Stimulated activated effector memory CD8-positive, alpha-beta T cell treated with anti-CD3 and anti-CD28 coated beads, Interleukin-12 subunit alpha, Interleukin-12 subunit beta, amount 100 ng/mL, for 72 hours (primary cell): ENCODE measurements around the gene SERPINA4.

Source experiments
- ATAC-seq: fragments of 150-1000 bp; cut with Tn5 transposase; 2 replicates; pipeline ENCODE4 v1.10.0; 2021
- DNase-seq, 2 donors: peaks; one replicate each; pipeline ENCODE4 v3.0.0; 2021 to 2022; ENCODE audit warnings: low spot score in 2 of 2
- H3K27ac Mint-ChIP-seq: one replicate; pipeline ENCODE4 v1.8.0; 2022; ENCODE audit warnings: mild to moderate bottlenecking, mixed read lengths
- H3K36me3 Mint-ChIP-seq: one replicate; pipeline ENCODE4 v1.8.0; 2022; ENCODE audit warnings: mild to moderate bottlenecking, mixed read lengths
- H3K4me1 Mint-ChIP-seq: one replicate; pipeline ENCODE4 v1.8.0; 2022; ENCODE audit warnings: mixed read lengths
- H3K4me3 Mint-ChIP-seq: one replicate; pipeline ENCODE4 v1.8.0; 2022; ENCODE audit warnings: mild to moderate bottlenecking, mixed read lengths
- H3K9me3 Mint-ChIP-seq: one replicate; pipeline ENCODE4 v1.8.0; 2022; ENCODE audit warnings: mixed read lengths

The SERPINA4 gene

DNA sequence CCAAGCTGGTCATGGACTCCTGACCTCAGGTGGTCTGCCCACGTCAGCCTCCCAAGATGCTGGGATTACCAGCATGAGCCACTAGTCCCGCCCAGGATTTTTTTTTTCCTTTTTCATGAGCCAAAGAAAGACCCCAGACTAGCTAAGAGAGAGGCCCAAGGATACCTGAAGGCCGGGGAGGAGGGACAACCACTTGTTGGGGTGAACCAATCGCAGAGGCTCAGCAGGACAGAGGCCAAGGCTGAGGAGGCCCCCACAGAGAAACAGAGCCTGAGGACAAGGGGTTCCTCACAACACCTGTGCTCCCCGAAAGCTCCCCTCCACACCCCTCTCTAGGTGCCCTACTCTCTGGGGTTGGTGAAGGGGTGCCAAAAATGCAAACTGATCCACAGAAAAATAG lies 49.9 kb downstream of the SERPINA4 start:
- no peaks in the 10 kb centered on the region for H3K36me3 Mint-ChIP-seq
- no peak overlapping the region for H3K27ac Mint-ChIP-seq
- H3K4me3 Mint-ChIP-seq, result no peak overlapping the region
- ATAC-seq (no peak), DNase-seq (no peak)
- H3K4me1 Mint-ChIP-seq, result no peaks in the 10 kb centered on the region
- peaks cover under 1% of the 10 kb centered on the region for H3K9me3 Mint-ChIP-seq

DNA sequence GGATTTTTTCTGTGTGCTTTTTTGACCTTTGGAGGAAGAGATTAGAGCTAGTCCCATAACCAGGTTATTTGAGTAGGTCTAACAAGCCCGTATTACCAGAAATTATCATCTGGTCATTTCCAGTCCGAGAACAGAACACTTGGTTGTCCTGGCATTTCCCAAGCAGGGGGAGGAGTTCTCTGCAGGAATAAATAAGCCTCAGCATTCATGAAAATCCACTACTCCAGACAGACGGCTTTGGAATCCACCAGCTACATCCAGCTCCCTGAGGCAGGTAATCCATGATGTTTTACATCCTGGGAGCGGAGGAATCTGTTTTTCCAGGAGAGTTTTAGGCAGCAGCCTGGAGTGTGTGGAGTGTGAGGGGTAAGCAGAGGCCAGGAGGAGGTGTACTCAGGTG lies 50.9 kb downstream of the SERPINA4 start, which contains the start of gene SERPINA3:
Gene SERPINA3, plus strand, starts transcription at position 218 of the 400 bp plus-strand sequence. CDS start 2,051 bp downstream, outside the sequence.
- H3K4me1 Mint-ChIP-seq, result no peaks in the 10 kb centered on the region
- H3K4me3 Mint-ChIP-seq, result no peak within 1 kb of the TSS
- H3K27ac Mint-ChIP-seq, result no peak within 1 kb of the TSS
- DNase-seq, result no peak
- peaks cover 6% of the 10 kb centered on the region for H3K9me3 Mint-ChIP-seq
- no peak for ATAC-seq
- H3K36me3 Mint-ChIP-seq, result no peaks in the 10 kb centered on the region

DNA sequence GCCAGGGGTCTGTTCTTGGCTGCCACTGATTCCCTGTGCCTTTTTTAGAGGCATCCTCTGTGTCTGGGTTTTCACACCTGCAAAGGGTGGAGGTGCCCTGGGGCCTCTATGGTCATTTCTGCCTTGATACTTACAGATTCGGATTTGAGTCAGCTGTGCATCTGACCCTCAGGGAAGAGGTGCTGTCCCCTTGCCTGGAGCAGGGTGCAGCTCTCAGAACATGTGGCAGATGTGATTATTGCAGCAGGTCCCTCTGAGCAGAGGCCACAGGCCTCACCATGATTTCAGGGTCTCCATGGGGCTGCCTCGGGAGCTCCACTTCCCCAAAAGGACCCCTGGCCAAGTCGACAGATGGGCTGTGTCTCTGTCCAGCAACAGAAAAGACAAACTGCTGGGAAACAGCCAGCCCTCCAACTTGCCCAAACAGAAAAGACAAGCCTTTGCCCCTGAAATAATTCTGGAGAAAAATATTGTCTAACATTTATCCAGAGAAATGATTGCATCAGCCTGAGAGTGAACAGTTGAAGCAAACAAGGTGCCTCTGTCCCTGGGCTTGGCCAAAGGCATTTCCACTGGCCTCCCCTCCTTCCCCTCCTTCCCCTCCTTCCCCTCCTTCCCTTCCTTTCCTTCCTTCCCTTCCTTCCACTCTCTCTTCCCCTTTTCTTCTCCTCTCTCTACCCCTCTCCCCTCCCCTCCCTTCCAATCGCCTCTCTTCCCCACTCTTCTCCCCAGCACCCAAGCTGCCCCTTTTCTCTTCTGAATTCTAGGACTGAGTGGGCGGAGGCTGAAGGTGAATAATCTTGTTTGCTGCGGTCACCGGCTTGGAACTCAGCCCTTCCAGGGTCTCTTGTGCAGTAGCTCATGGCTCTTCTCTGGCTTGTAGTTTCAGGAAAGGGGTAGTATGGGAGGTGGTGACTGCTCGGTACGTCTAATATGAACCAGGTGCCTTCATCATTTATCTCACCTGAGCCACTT lies 51.6 kb downstream of the SERPINA4 start:
- Mint-ChIP-seq H3K36me3 (no peaks in the 10 kb centered on the region), H3K4me3 (no peak overlapping the region), H3K9me3 (peaks cover 8% of the 10 kb centered on the region), H3K4me1 (no peaks in the 10 kb centered on the region), H3K27ac (no peak overlapping the region)
- DNase-seq (no peak), ATAC-seq (no peak)

DNA sequence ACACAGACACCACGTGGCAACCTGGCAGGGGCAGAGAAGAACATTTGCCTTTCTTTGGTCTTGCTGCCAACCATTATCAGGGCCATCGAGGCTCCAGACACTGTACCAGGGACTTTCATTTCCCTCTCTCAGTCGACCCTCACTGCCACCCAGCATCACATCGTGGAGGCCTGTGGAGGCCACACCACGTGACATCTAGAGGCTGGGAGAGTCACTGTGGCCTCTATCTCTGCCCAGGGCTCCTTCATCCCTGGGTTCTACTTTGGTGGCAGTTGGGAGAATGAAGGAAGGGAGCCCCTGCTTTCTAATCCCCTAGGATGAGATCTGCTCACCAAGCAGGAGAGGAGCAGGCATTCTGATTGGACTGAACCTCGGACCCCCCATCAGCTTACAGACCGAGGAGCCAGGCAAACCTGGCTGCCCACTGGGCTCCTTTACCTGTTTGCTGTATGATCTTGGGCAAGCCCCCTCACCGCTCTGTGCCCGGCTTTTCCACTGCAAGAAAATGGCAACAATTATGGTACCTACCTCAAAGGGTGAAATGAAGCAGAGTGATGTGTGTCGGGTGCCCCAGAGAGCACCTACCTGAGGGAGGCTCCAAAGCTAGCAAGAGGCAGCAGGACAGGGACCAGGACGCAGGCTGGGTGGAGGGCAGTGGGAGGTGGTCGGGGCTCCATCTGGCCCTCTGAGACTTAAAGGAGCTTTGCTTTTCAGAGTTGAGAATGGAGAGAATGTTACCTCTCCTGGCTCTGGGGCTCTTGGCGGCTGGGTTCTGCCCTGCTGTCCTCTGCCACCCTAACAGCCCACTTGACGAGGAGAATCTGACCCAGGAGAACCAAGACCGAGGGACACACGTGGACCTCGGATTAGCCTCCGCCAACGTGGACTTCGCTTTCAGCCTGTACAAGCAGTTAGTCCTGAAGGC lies 52.7 kb downstream of the SERPINA4 start:
- Mint-ChIP-seq H3K27ac (no peak overlapping the region), H3K9me3 (peaks cover 16% of the 10 kb centered on the region), H3K4me3 (no peak overlapping the region), H3K36me3 (no peaks in the 10 kb centered on the region), H3K4me1 (no peaks in the 10 kb centered on the region)
- ATAC-seq (no peak), DNase-seq (no peak)

DNA sequence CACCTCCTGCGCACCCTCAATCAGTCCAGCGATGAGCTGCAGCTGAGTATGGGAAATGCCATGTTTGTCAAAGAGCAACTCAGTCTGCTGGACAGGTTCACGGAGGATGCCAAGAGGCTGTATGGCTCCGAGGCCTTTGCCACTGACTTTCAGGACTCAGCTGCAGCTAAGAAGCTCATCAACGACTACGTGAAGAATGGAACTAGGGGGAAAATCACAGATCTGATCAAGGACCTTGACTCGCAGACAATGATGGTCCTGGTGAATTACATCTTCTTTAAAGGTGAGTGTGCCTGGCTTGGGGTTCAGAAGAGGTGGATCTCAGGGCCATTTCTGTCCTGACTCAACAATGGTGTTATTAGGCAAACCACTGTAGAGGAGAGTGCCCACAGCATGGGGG lies 53.6 kb downstream of the SERPINA4 start:
- H3K4me3 Mint-ChIP-seq, result no peak overlapping the region
- H3K9me3 Mint-ChIP-seq, result peaks cover 17% of the 10 kb centered on the region
- H3K36me3 Mint-ChIP-seq, result no peaks in the 10 kb centered on the region
- ATAC-seq (no peak), DNase-seq (no peak)
- no peaks in the 10 kb centered on the region for H3K4me1 Mint-ChIP-seq
- H3K27ac Mint-ChIP-seq, result no peak overlapping the region

DNA sequence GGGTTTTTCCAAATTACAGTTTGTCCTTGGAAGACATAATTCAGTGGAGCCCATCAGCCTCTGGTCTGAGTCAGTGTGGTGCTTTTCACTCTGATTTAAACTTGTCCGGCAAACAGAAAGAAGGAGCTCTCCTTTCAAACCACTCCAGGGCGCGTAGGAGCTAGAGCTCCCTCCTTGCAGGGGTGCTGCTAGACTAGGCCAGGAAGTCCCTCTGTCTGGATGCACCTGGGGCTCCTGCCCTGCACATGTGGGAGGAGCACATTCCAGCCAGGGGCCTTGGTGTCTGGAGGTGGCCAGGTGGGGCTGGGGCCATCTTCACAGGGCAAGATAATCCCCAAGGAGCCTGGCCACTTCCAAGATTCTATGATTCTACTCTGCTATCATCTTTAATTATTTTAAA lies 54.0 kb downstream of the SERPINA4 start:
- H3K4me1 Mint-ChIP-seq, result no peaks in the 10 kb centered on the region
- H3K4me3 Mint-ChIP-seq, result no peak overlapping the region
- DNase-seq (no peak), ATAC-seq (no peak)
- no peak overlapping the region for H3K27ac Mint-ChIP-seq
- peaks cover 21% of the 10 kb centered on the region for H3K9me3 Mint-ChIP-seq
- no peaks in the 10 kb centered on the region for H3K36me3 Mint-ChIP-seq

DNA sequence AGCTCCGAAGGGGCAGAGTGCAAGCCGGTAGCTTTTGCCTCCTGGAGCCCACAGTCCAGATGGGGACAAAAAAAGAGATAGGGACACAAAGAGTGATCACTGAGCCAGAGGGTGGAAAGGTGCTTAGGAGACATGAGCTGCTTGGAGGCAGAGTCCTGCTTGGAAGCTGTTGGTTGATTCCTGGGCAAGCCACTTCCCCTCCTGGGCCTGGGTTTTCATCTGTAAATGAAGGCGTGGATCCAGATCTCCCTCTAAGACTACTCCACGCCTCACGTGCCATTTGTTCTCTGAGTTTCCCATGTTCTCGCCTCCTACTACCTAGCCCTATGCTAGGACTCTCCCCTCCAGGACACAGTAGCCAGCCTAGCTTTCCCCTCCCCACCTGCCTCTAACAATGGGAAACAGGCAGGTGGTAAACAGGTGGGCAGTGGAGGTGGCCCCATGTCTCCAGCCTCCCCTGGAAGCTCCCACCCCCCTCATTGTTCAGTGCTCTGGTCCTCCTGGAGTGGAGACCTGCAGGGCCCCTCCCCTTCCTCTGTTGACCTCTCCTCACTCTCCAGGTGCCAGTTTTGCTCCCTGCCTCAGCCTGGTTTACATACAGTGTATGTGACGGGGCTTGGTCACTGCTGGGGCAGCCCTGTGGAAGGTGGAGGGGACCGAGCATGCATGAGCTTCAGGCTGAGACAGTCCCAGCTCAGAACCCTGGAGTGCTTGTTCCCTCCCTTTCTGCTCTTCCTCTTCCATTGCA lies 54.8 kb downstream of the SERPINA4 start:
- Mint-ChIP-seq H3K9me3 (peaks cover 21% of the 10 kb centered on the region), H3K4me1 (no peaks in the 10 kb centered on the region), H3K27ac (no peak overlapping the region), H3K36me3 (no peaks in the 10 kb centered on the region), H3K4me3 (no peak overlapping the region)
- DNase-seq (no peak), ATAC-seq (peak; percentile 31)

DNA sequence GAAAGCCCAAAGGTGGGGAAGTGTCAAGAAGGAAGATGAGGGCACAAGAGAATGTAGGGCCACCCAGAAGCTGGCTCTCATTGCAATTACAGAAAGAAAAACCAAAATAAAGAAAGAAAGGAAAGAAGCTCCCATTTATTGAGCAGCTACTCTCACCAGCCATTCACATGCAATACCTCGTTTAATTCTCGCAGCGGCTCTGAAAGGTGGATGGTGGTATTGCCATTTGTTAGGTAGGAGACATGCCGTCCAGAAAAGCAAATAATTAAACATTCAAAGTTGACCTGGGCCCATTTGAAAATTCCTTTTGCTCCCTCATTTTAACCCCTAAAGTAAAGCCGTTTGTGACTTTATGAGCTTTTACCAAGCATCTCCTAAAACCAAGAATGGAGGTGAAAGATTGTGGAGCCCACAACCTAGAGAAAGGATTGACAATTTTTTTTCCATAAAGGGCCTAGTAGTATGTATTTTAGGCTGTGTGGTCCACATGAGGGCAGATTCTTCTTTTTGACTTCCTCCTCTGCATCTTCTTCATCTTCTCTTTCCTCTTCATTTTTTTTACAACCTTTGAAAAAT lies 56.2 kb downstream of the SERPINA4 start:
- Mint-ChIP-seq H3K4me1 (no peaks in the 10 kb centered on the region), H3K36me3 (no peaks in the 10 kb centered on the region), H3K4me3 (no peak overlapping the region), H3K9me3 (peaks cover 21% of the 10 kb centered on the region), H3K27ac (no peak overlapping the region)
- no peak for DNase-seq
- ATAC-seq, result no peak

DNA sequence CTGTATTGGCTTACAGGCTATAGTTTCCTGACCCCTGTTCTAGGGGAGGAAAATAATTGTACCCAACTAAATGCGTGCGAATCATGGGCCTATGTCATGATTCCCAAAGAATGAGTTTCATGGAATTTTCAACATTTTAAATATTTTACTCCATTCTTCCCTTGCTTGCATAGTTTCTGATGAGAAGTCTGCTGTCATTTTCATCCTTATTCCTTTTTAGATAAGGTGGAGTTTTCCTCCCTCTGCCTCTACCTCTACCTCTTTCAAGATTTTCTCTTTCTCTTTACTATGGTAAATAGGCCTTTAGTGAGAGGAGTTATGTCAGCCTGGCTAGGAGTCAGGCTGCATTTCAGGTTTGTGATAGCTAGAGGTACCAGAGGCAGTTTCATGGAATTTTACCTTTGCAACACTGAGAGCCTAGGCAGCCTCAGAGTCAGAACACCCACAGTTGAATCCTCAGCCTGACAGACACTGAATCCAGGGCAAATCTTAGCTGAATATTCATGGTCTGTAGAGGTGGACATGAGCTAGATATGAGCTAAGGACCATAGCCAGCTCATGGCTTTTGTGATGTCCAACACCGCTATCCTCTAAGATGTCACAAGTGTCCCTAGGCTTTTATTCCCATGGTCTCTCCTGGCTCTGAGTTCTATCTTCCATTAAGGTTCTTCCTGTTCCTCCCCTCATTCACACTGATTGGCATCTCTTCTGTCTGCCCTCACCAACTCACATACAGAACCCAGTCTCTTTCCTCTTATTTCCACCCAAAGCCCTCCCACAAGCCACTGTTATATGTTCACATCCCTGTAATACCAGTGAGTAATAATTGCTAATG lies 57.0 kb downstream of the SERPINA4 start:
- no peaks in the 10 kb centered on the region for H3K4me1 Mint-ChIP-seq
- ATAC-seq, result no peak
- DNase-seq, result no peak

DNA sequence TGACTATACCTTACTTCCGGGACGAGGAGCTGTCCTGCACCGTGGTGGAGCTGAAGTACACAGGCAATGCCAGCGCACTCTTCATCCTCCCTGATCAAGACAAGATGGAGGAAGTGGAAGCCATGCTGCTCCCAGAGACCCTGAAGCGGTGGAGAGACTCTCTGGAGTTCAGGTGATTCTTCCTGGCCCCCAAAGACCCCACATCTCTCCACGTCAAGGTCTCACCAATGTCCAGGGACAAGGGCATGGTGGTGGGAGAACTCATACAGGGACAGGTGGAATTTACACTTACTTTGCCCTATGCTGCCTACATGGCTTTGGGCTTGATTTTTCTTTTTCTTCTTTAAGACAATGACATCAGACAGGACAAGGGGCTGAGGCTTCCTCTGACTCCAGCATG lies 58.1 kb downstream of the SERPINA4 start:
- H3K4me3 Mint-ChIP-seq, result no peak overlapping the region
- ATAC-seq (no peak), DNase-seq (no peak)
- no peaks in the 10 kb centered on the region for H3K4me1 Mint-ChIP-seq
- peaks cover 21% of the 10 kb centered on the region for H3K9me3 Mint-ChIP-seq
- H3K36me3 Mint-ChIP-seq, result no peaks in the 10 kb centered on the region
- no peak overlapping the region for H3K27ac Mint-ChIP-seq

More for the DNA sequence above, 57.0 kb downstream of the SERPINA4 start:
- Mint-ChIP-seq H3K4me3 (no peak overlapping the region), H3K36me3 (no peaks in the 10 kb centered on the region), H3K9me3 (peaks cover 21% of the 10 kb centered on the region), H3K27ac (no peak overlapping the region)
